Measurements from ENCODE around the gene TRAF5.
"Not testable (repeated sequence)": the region's sequence is repeated elsewhere in the genome, so short reads cannot be mapped to it uniquely, and the experiment has no call there.

Gene TRAF5

GRCh38 chr1:211347077-211347844 lies 20.6 kb downstream of the TRAF5 start:
- DNase-seq (ENCODE audit: low spot score), result no peak

- no peak for DNase-seq (ENCODE audit: low spot score)
Measured at GRCh38 chr1:211348547-211348946, 21.9 kb downstream of the TRAF5 start.

- no peak for DNase-seq (ENCODE audit: low spot score)
Measured at GRCh38 chr1:211349741-211350140, 23.1 kb downstream of the TRAF5 start.

- not testable (repeated sequence) for DNase-seq (ENCODE audit: low spot score)
Measured at GRCh38 chr1:211352055-211352454, 25.4 kb downstream of the TRAF5 start.

- no peak for DNase-seq (ENCODE audit: low spot score)
Measured at GRCh38 chr1:211352465-211352864, 25.8 kb downstream of the TRAF5 start.

GRCh38 chr1:211352985-211353515 lies 26.4 kb downstream of the TRAF5 start:
- no peak for DNase-seq (ENCODE audit: low spot score)

- DNase-seq (ENCODE audit: low spot score), result no peak
Measured at GRCh38 chr1:211353562-211354212, 27.1 kb downstream of the TRAF5 start.

- DNase-seq (ENCODE audit: low spot score), result no peak
Measured at GRCh38 chr1:211355873-211356272, 29.2 kb downstream of the TRAF5 start.

GRCh38 chr1:211356723-211357407 lies 30.2 kb downstream of the TRAF5 start:
- no peak for DNase-seq (ENCODE audit: low spot score)

GRCh38 chr1:211358685-211359084 lies 32.1 kb downstream of the TRAF5 start:
- no peak for DNase-seq (ENCODE audit: low spot score)

- DNase-seq (ENCODE audit: low spot score), result no peak
Measured at GRCh38 chr1:211359876-211360275, 33.2 kb downstream of the TRAF5 start.

- no peak for DNase-seq (ENCODE audit: low spot score)
Measured at GRCh38 chr1:211361202-211361601, 34.6 kb downstream of the TRAF5 start.

- no peak for DNase-seq (ENCODE audit: low spot score)
Measured at GRCh38 chr1:211369640-211370039, 43.0 kb downstream of the TRAF5 start.

- DNase-seq (ENCODE audit: low spot score), result no peak
Measured at GRCh38 chr1:211370669-211371068, 44.0 kb downstream of the TRAF5 start.

GRCh38 chr1:211371406-211372105 lies 44.9 kb downstream of the TRAF5 start:
- DNase-seq (ENCODE audit: low spot score), result no peak

- no peak for DNase-seq (ENCODE audit: low spot score)
Measured at GRCh38 chr1:211372463-211372862, 45.8 kb downstream of the TRAF5 start.

GRCh38 chr1:211375146-211375818 lies 48.6 kb downstream of the TRAF5 start:
- no peak for DNase-seq (ENCODE audit: low spot score)

GRCh38 chr1:211375949-211376348 lies 49.3 kb downstream of the TRAF5 start:
- DNase-seq (ENCODE audit: low spot score), result no peak

- no peak for DNase-seq (ENCODE audit: low spot score)
Measured at GRCh38 chr1:211376807-211377470, 50.3 kb downstream of the TRAF5 start.

GRCh38 chr1:211377539-211378450 lies 51.2 kb downstream of the TRAF5 start:
- no peak for DNase-seq (ENCODE audit: low spot score)
